H9 (cell line): ENCODE data around the gene HERC3. TPM values are rescaled to one million over a fixed set of nuclear protein-coding genes. Genes with fewer than 3 reads are reported as not detected.
A peak's percentile ranks its signal among the peaks of the same experiment; 100 is the strongest.

ENCODE experiments used
- DNase-seq: peaks from one replicate; pipeline ENCODE4 v3.0.0-alpha.2; 2017
- H2AFZ ChIP-seq: one replicate; pipeline ENCODE4 v1.6.1; 2013; ENCODE audit warnings: mild to moderate bottlenecking, low read length, control low read depth, moderate library complexity
- H2AK5ac ChIP-seq: 2 replicates; pipeline ENCODE4 v1.6.1; 2013; ENCODE audit warnings: low read length, control low read depth, mixed read lengths; ENCODE audit not compliant: insufficient read length
- H2BK120ac ChIP-seq: one replicate; pipeline ENCODE4 v1.6.1; 2013; ENCODE audit warnings: low read depth, mild to moderate bottlenecking, low read length, control low read depth, inconsistent platforms; ENCODE audit not compliant: poor library complexity, severe bottlenecking
- H2BK12ac ChIP-seq: 2 replicates; pipeline ENCODE4 v1.6.1; 2013; ENCODE audit warnings: low read length, control low read depth, mixed read lengths, low read depth; ENCODE audit not compliant: insufficient read length
- H2BK15ac ChIP-seq: 2 replicates; pipeline ENCODE4 v1.6.1; 2013; ENCODE audit warnings: low read depth, low read length, control low read depth
- H2BK20ac ChIP-seq: one replicate; pipeline ENCODE4 v1.6.1; 2013; ENCODE audit warnings: low read depth, mild to moderate bottlenecking, low read length, control low read depth, inconsistent platforms; ENCODE audit not compliant: poor library complexity, severe bottlenecking
- H2BK5ac ChIP-seq: 2 replicates; pipeline ENCODE4 v1.6.1; 2013; ENCODE audit warnings: low read length, control low read depth, mixed read lengths; ENCODE audit not compliant: insufficient read length
- H3K14ac ChIP-seq: 2 replicates; pipeline ENCODE4 v1.6.1; 2013; ENCODE audit warnings: low read length, control low read depth; ENCODE audit not compliant: insufficient read depth
- H3K18ac ChIP-seq: 2 replicates; pipeline ENCODE4 v1.6.1; 2013; ENCODE audit warnings: low read depth, mild to moderate bottlenecking, mixed read lengths, low read length, control low read depth; ENCODE audit not compliant: insufficient read length
- H3K23ac ChIP-seq: 2 replicates; pipeline ENCODE4 v1.6.1; 2013; ENCODE audit warnings: low read length, control low read depth, mixed read lengths, low read depth; ENCODE audit not compliant: insufficient read length
- H3K23me2 ChIP-seq: 2 replicates; pipeline ENCODE4 v1.6.1; 2013; ENCODE audit warnings: low read depth, mild to moderate bottlenecking, mixed read lengths, low read length, control low read depth; ENCODE audit not compliant: insufficient read length, poor library complexity, severe bottlenecking
- H3K27ac ChIP-seq: 2 replicates; pipeline ENCODE4 v1.5.1; 2013; ENCODE audit warnings: low read length, control low read depth, mixed read lengths, low read depth; ENCODE audit not compliant: insufficient read length
- H3K27me3 ChIP-seq: 2 replicates; pipeline ENCODE4 v1.6.1; 2013; ENCODE audit warnings: low read length, control low read depth, inconsistent platforms; ENCODE audit not compliant: insufficient read depth
- H3K4ac ChIP-seq: 2 replicates; pipeline ENCODE4 v1.6.1; 2013; ENCODE audit warnings: low read depth, mild to moderate bottlenecking, control low read depth, inconsistent platforms, low read length, moderate library complexity
- H3K4me1 ChIP-seq: 2 replicates; pipeline ENCODE4 v1.6.1; 2013; ENCODE audit warnings: low read length, control low read depth, inconsistent platforms; ENCODE audit not compliant: insufficient read depth
- H3K4me2 ChIP-seq: 2 replicates; pipeline ENCODE4 v1.6.1; 2013; ENCODE audit warnings: low read length, control low read depth, mixed read lengths; ENCODE audit not compliant: insufficient read length, insufficient read depth
- H3K56ac ChIP-seq: 2 replicates; pipeline ENCODE4 v1.6.1; 2013; ENCODE audit warnings: low read depth, mild to moderate bottlenecking, mixed read lengths, low read length, control low read depth; ENCODE audit not compliant: insufficient read length
- H3K79me1 ChIP-seq: 2 replicates; pipeline ENCODE4 v1.6.1; 2013; ENCODE audit warnings: low read depth, mild to moderate bottlenecking, moderate library complexity, low read length, control low read depth, inconsistent platforms; ENCODE audit not compliant: insufficient read depth, poor library complexity, severe bottlenecking
- H3K79me2 ChIP-seq: 2 replicates; pipeline ENCODE4 v1.6.1; 2013; ENCODE audit warnings: low read length, control low read depth, inconsistent platforms; ENCODE audit not compliant: insufficient read depth
- H3K9ac ChIP-seq: 2 replicates; pipeline ENCODE4 v1.6.1; 2013; ENCODE audit warnings: low read length, control low read depth, mixed read lengths; ENCODE audit not compliant: insufficient read length; ENCODE audit errors: extremely low read depth
- H3K9me3 ChIP-seq: one replicate; pipeline ENCODE4 v1.6.1; 2013; ENCODE audit warnings: low read depth, low read length, inconsistent platforms; ENCODE audit not compliant: control insufficient read depth
- H3T11ph ChIP-seq: one replicate; pipeline ENCODE4 v1.6.1; 2013; ENCODE audit warnings: mild to moderate bottlenecking, low read length, control low read depth, inconsistent platforms
- H4K20me1 ChIP-seq: one replicate; pipeline ENCODE4 v1.6.1; 2013; ENCODE audit not compliant: control insufficient read depth, insufficient read length, insufficient read depth
- H4K5ac ChIP-seq: 2 replicates; pipeline ENCODE4 v1.6.1; 2013; ENCODE audit warnings: low read depth, mild to moderate bottlenecking, mixed read lengths, low read length, control low read depth; ENCODE audit not compliant: insufficient read length
- H4K8ac ChIP-seq: replicated peaks from 2 replicates; pipeline ENCODE4 v1.6.1; 2013; ENCODE audit warnings: low read length, control low read depth, mixed read lengths, low read depth; ENCODE audit not compliant: insufficient read length
- H4K91ac ChIP-seq: 2 replicates; pipeline ENCODE4 v1.6.1; 2013; ENCODE audit warnings: low read depth, mild to moderate bottlenecking, moderate library complexity, mixed read lengths, low read length, control low read depth; ENCODE audit not compliant: insufficient read length
- H3K27ac Mint-ChIP-seq, 3 experiments: 2 replicates in 2 of 3; 3 replicates in 1 of 3; pipeline ENCODE4 v1.8.0; 2020 to 2021; ENCODE audit warnings: mixed read lengths in 3 of 3, mild to moderate bottlenecking in 1 of 3, moderate library complexity in 1 of 3
- H3K27me3 Mint-ChIP-seq: 2 replicates; pipeline ENCODE4 v1.8.0; 2021; ENCODE audit warnings: low read depth, mild to moderate bottlenecking, moderate library complexity, mixed read lengths
- H3K36me3 Mint-ChIP-seq, 3 experiments: 2 replicates in 2 of 3; 3 replicates in 1 of 3; pipeline ENCODE4 v1.8.0; 2020 to 2021; ENCODE audit warnings: low read depth in 3 of 3, mixed read lengths in 3 of 3; ENCODE audit not compliant: insufficient read depth in 1 of 3
- H3K4me1 Mint-ChIP-seq, 2 experiments: 2 replicates each; pipeline ENCODE4 v1.8.0; 2020; ENCODE audit warnings: mixed read lengths in 2 of 2
- H3K4me3 Mint-ChIP-seq, 2 experiments: 2 replicates in 1 of 2; 3 replicates in 1 of 2; pipeline ENCODE4 v1.8.0; 2020 to 2021; ENCODE audit warnings: mild to moderate bottlenecking in 2 of 2, mixed read lengths in 2 of 2, moderate library complexity in 1 of 2
- H3K9me3 Mint-ChIP-seq, 2 experiments: 2 replicates in 1 of 2; 3 replicates in 1 of 2; pipeline ENCODE4 v1.8.0; 2020; ENCODE audit warnings: mild to moderate bottlenecking in 2 of 2, mixed read lengths in 2 of 2, moderate library complexity in 1 of 2
- CTCF ChIP-seq: fragments of 200-600 bp; sonication (generic); conservative IDR thresholded peaks from 3 replicates; pipeline ENCODE4 v1.8.0; 2021; ENCODE audit warnings: antibody characterized with exemption, mild to moderate bottlenecking
- total RNA-seq: library from RNA; stranded (reverse); gene quantifications from 2 replicates; pipeline ENCODE4 v1.2.1, GENCODE V29; 2021

HERC3 gene
- total RNA-seq, 1 experiment from 2014 or later = 2.9 TPM

GRCh38 chr4:88570001-88570400 is 22.3 kb upstream of the HERC3 start:
- Histone ChIP-seq H2BK12ac (no peak overlapping the region), H3K27me3 (no peaks in the 10 kb centered on the region), H3K18ac (peak overlapping the region; percentile 45), H2AFZ (peak overlapping the region; percentile 69), H3K23ac (no peak overlapping the region), H2BK5ac (no peak overlapping the region), H3K79me1 (no peaks in the 10 kb centered on the region), H2BK20ac (no peak overlapping the region), H3K27ac (no peak overlapping the region), H3K9me3 (no peaks in the 10 kb centered on the region), H4K20me1 (no peaks in the 10 kb centered on the region), H3K23me2 (no peaks in the 10 kb centered on the region), H3K9ac (no peak overlapping the region), H3K4me1 (peaks cover 7% of the 10 kb centered on the region; the same call in 1 of the 2 replicates), H3K56ac (no peak overlapping the region), H4K5ac (no peak overlapping the region), H3K14ac (no peak overlapping the region), H3K4me2 (no peak overlapping the region), H2BK15ac (no peak overlapping the region), H3K79me2 (no peaks in the 10 kb centered on the region), H4K8ac (no peak overlapping the region), H4K91ac (no peak overlapping the region), H2AK5ac (no peak overlapping the region), H2BK120ac (no peak overlapping the region), H3K4ac (no peak overlapping the region), H3T11ph (no peak overlapping the region)
- Mint-ChIP-seq H3K9me3 (no peaks in the 10 kb centered on the region; a peak in 1 of 5 replicates), H3K27me3 (no peaks in the 10 kb centered on the region; the same call in 1 of the 2 replicates), H3K4me1 (peaks cover 14% of the 10 kb centered on the region in 2 experiments), H3K27ac (0 out of 7 replicates have a peak overlapping the region, but pooled peaks of 2 of the 3 experiments have one; percentile 19 to 50), H3K4me3 (no peak overlapping the region), H3K36me3 (no peaks in the 10 kb centered on the region)
- TF ChIP-seq CTCF = no peak
- DNase-seq = no peak
